OCI-LY1 (cell line): ENCODE data around the gene VTCN1.

Source experiments
- H2AFZ ChIP-seq: fragments of 200-600 bp; sonication (generic), shearing (Covaris generic); 2 replicates; pipeline ENCODE4 v1.6.0; 2014; ENCODE audit warnings: antibody characterized with exemption, mild to moderate bottlenecking, low read length
- H3F3A ChIP-seq: fragments of 200-600 bp; sonication (generic), shearing (Covaris generic); 2 replicates; pipeline ENCODE4 v1.6.0; 2014; ENCODE audit warnings: mild to moderate bottlenecking, antibody characterized with exemption, low read length, moderate library complexity; ENCODE audit not compliant: insufficient read depth
- H3K27ac ChIP-seq: fragments of 200-600 bp; sonication (generic); 2 replicates; pipeline ENCODE4 v1.5.1; 2014; ENCODE audit warnings: low read length, mixed run types, mild to moderate bottlenecking, low read depth; ENCODE audit not compliant: poor library complexity, severe bottlenecking
- H3K27me3 ChIP-seq: fragments of 200-600 bp; sonication (generic); 2 replicates; pipeline ENCODE4 v1.6.0; 2014; ENCODE audit warnings: antibody characterized with exemption, mild to moderate bottlenecking, low read length, moderate library complexity; ENCODE audit not compliant: insufficient read depth
- H3K36me3 ChIP-seq: fragments of 200-600 bp; sonication (generic); 2 replicates; pipeline ENCODE4 v1.6.1; 2014; ENCODE audit warnings: mild to moderate bottlenecking, antibody characterized with exemption, low read length, moderate library complexity, mixed read lengths; ENCODE audit not compliant: insufficient read depth
- H3K4me1 ChIP-seq: fragments of 200-600 bp; sonication (generic); 2 replicates; pipeline ENCODE4 v1.5.1; 2014; ENCODE audit warnings: mild to moderate bottlenecking, low read length, moderate library complexity; ENCODE audit not compliant: insufficient read depth, severe bottlenecking
- H3K4me2 ChIP-seq: fragments of 200-600 bp; sonication (generic), shearing (Covaris generic); 2 replicates; pipeline ENCODE4 v1.6.1; 2014; ENCODE audit warnings: low read length
- H3K4me3 ChIP-seq: fragments of 200-600 bp; sonication (generic); 2 replicates; pipeline ENCODE4 v1.5.1; 2014; ENCODE audit warnings: low read length, low read depth, mild to moderate bottlenecking, mixed read lengths; ENCODE audit not compliant: poor library complexity, severe bottlenecking
- H3K79me2 ChIP-seq: fragments of 200-600 bp; shearing (Covaris generic); 2 replicates; pipeline ENCODE4 v1.6.1; 2016; ENCODE audit warnings: mixed run types, low read length, mixed read lengths; ENCODE audit not compliant: insufficient read depth
- H3K9ac ChIP-seq: fragments of 200-600 bp; sonication (generic), shearing (Covaris generic); 2 replicates; pipeline ENCODE4 v1.6.1; 2014; ENCODE audit warnings: mild to moderate bottlenecking, low read length, mixed read lengths
- H3K9me2 ChIP-seq: fragments of 200-600 bp; sonication (generic), shearing (Covaris generic); 2 replicates; pipeline ENCODE4 v1.6.1; 2014; ENCODE audit warnings: low read depth, mild to moderate bottlenecking, low read length, mixed read lengths
- H3K9me3 ChIP-seq: fragments of 200-600 bp; shearing (Covaris generic); 2 replicates; pipeline ENCODE4 v1.6.1; 2014; ENCODE audit warnings: low read length, mixed read lengths
- H4K20me1 ChIP-seq: fragments of 200-600 bp; sonication (generic), shearing (Covaris generic); 2 replicates; pipeline ENCODE4 v1.6.0; 2016; ENCODE audit warnings: mild to moderate bottlenecking, low read length; ENCODE audit not compliant: insufficient read depth
- EZH2 ChIP-seq: fragments of 200-600 bp; sonication (generic), shearing (Covaris generic); IDR thresholded peaks from 2 replicates; pipeline ENCODE4 v1.8.0; 2017; ENCODE audit warnings: borderline replicate concordance, mixed run types, mild to moderate bottlenecking, antibody characterized with exemption, low read length, moderate library complexity, mixed read lengths
- TF ChIP-seq, protein P1 (sequence below): fragments of 200-600 bp; sonication (generic), shearing (Covaris generic); IDR thresholded peaks from 2 replicates; pipeline ENCODE4 v1.5.1; 2017; ENCODE audit warnings: mild to moderate bottlenecking, antibody characterized with exemption, low read length, moderate library complexity, mixed read lengths

Gene VTCN1

DNA sequence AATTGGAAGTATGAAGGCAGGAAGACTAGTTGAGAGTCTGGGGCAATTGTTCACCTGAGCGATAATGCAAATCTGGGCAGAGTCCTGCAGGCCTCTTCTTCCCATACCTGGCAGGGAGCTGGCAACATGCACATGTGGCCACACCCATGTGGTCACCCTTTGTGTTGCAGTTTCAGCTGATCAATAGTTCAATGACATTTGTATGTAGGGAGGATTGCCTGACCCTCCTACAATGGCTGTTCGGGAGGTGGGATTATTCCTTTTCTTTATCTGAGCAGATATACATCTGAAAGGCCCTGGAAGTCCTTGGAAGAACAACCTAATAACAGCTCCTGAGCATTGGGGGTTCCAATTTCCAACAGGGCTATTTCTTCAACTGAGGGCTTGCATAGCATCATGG, 74.0 kb downstream of the VTCN1 start:
- no peak overlapping the region for H3K4me3 ChIP-seq
- no peaks in the 10 kb centered on the region for H3K9me3 ChIP-seq
- H3K9me2 ChIP-seq: no peaks in the 10 kb centered on the region
- no peaks in the 10 kb centered on the region for H3F3A ChIP-seq
- H3K36me3 ChIP-seq: no peaks in the 10 kb centered on the region
- no peaks in the 10 kb centered on the region for H4K20me1 ChIP-seq
- no peak for TF ChIP-seq EZH2
- TF ChIP-seq, protein P1, sequence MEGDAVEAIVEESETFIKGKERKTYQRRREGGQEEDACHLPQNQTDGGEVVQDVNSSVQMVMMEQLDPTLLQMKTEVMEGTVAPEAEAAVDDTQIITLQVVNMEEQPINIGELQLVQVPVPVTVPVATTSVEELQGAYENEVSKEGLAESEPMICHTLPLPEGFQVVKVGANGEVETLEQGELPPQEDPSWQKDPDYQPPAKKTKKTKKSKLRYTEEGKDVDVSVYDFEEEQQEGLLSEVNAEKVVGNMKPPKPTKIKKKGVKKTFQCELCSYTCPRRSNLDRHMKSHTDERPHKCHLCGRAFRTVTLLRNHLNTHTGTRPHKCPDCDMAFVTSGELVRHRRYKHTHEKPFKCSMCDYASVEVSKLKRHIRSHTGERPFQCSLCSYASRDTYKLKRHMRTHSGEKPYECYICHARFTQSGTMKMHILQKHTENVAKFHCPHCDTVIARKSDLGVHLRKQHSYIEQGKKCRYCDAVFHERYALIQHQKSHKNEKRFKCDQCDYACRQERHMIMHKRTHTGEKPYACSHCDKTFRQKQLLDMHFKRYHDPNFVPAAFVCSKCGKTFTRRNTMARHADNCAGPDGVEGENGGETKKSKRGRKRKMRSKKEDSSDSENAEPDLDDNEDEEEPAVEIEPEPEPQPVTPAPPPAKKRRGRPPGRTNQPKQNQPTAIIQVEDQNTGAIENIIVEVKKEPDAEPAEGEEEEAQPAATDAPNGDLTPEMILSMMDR: no peak
- H3K27ac ChIP-seq: no peak overlapping the region
- H3K4me2 ChIP-seq: no peak overlapping the region
- no peaks in the 10 kb centered on the region for H3K79me2 ChIP-seq
- H3K27me3 ChIP-seq: no peaks in the 10 kb centered on the region
- H2AFZ ChIP-seq: no peak overlapping the region
- no peak overlapping the region for H3K9ac ChIP-seq
- no peaks in the 10 kb centered on the region for H3K4me1 ChIP-seq

DNA sequence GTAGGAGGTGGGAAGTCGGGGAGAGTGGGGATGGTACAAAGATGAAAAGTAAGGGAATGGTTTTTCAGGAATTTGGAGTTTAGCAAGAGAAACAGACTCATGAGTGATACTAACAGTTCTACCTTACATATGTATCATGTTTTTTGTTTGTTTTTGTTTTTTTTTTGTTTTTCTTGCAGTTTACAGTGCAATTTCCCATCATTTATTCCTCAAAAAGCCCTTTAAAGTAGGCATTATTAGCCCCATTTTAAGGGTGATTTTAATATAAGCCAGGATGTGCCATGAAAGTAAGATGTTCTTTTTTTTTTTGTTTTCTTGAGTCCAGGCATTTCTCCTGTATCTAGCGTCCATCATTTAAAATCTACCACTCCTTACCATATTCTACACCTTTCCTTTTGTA, 75.4 kb downstream of the VTCN1 start:
- Histone ChIP-seq H3F3A (no peaks in the 10 kb centered on the region), H3K9me2 (no peaks in the 10 kb centered on the region), H3K27me3 (no peaks in the 10 kb centered on the region), H4K20me1 (no peaks in the 10 kb centered on the region), H3K4me2 (no peak overlapping the region), H3K9me3 (no peaks in the 10 kb centered on the region), H2AFZ (no peak overlapping the region), H3K27ac (no peak overlapping the region), H3K4me3 (no peak overlapping the region), H3K36me3 (no peaks in the 10 kb centered on the region), H3K4me1 (no peaks in the 10 kb centered on the region), H3K9ac (no peak overlapping the region), H3K79me2 (no peaks in the 10 kb centered on the region)
- TF ChIP-seq EZH2: no peak
- TF ChIP-seq, protein P1: no peak

DNA sequence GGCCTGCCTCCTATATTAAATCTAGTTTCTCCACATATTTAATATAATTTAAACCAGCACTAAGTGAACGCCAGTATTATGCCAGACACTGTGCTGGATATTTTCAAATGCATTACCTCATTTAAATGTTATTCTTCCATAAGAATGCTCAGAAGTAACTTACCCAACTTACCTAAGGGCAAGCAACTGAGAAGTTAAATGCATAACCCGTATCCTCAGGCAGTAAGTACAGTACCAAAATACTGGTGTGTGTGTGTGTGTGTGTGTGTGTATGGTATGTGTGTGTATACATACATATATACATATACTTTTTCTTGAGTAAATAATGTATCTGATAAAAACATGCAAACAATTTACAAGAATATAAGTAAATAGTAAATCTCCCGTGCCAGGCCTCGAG, 80.2 kb downstream of the VTCN1 start:
- no peaks in the 10 kb centered on the region for H3K4me1 ChIP-seq
- no peaks in the 10 kb centered on the region for H3K27me3 ChIP-seq
- H3K4me3 ChIP-seq: no peak overlapping the region
- H3K9ac ChIP-seq: no peak overlapping the region
- H3K27ac ChIP-seq: no peak overlapping the region
- H3K9me2 ChIP-seq: no peaks in the 10 kb centered on the region
- H2AFZ ChIP-seq: no peak overlapping the region
- no peaks in the 10 kb centered on the region for H3F3A ChIP-seq
- no peaks in the 10 kb centered on the region for H3K36me3 ChIP-seq
- TF ChIP-seq, protein P1: no peak
- no peak for TF ChIP-seq EZH2
- H4K20me1 ChIP-seq: no peaks in the 10 kb centered on the region
- H3K79me2 ChIP-seq: no peaks in the 10 kb centered on the region
- H3K4me2 ChIP-seq: no peak overlapping the region
- H3K9me3 ChIP-seq: no peaks in the 10 kb centered on the region
